ENCODE measurements around the gene ADCY2. TPM values are rescaled to one million over a fixed set of nuclear protein-coding genes. Genes with fewer than 3 reads are reported as not detected.

ADCY2 gene
- total RNA-seq, 2 experiments from 2014 or later = not detected

DNA sequence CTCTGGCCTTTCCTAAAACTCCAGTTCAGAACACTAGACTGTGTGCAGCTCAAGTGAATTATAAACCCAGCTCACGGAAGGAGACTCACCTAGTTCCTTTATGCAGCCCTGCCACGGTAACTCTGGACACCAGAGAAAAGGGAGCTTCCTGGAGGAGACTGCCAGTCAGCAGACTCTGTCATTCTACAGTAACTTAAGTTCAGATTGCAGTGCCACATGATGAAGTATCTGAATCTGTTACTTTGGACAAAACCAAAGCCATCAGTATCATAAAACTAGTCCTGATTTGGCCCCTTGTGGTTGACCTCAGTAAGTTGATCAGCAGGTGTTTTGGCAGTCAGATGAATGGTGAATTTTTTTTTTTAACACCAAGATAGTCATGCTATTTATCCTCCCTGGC lies 475.7 kb downstream of the ADCY2 start:
- peak overlapping the region; percentile 51 for H3K27ac Mint-ChIP-seq
- no peak for DNase-seq
- no peaks in the 10 kb centered on the region for H3K27me3 Mint-ChIP-seq
- no peaks in the 10 kb centered on the region for H3K9me3 Mint-ChIP-seq
- peaks cover 51% of the 10 kb centered on the region for H3K36me3 Mint-ChIP-seq (ENCODE audit: low read depth)
- ChIA-PET CTCF (interaction anchor here (1.4 to 2.2 kb wide), 3 partner anchors 10 to 14 kb away, joined by 6 to 10 read pairs (median 7); no protein-coding TSS in a partner anchor), POLR2A (no interaction called here)
- peaks cover 69% of the 10 kb centered on the region for H3K4me1 Mint-ChIP-seq
- peak overlapping the region; percentile 1 for H3K4me3 Mint-ChIP-seq

DNA sequence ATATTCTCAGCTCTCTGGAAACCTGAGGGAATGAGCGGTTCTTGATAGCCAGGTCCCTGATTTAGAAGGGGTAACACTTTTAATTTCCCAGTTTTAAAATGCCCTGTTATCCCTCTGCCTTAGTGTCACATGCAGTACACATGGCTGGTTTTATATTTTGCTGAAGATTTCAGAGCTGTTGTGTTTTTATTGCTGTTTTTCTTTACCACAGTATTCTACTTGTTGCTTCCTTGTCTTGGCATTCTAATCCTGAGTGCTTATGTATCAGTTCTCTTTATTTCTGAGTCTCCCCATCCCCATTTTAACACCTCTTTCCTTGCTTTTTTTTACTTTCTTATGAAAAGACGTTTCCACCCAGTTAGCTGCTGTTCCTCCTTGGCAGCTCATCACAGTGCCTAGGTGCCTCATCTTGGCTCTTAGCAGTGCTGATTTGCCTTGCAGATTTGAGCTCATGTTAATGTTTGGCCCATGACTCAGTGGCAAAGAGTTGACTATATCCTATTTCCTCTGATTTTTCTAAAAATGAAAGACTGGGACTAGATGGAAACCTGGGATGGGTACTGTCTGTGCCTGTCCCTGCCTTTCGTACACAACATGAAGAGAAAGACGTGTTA lies 476.7 kb downstream of the ADCY2 start:
- peak overlapping the region; percentile 42 for H3K4me3 Mint-ChIP-seq
- no peak for DNase-seq
- H3K27ac Mint-ChIP-seq = peak overlapping the region; percentile 81
- H3K4me1 Mint-ChIP-seq = peaks cover 62% of the 10 kb centered on the region
- peaks cover 49% of the 10 kb centered on the region for H3K36me3 Mint-ChIP-seq (ENCODE audit: low read depth)
- H3K27me3 Mint-ChIP-seq = no peaks in the 10 kb centered on the region
- H3K9me3 Mint-ChIP-seq = no peaks in the 10 kb centered on the region
- CTCF ChIA-PET = interaction anchor here (1.0 to 2.3 kb wide), 5 partner anchors 9 to 17 kb away, joined by 3 to 10 read pairs (median 6); no protein-coding TSS in a partner anchor
- POLR2A ChIA-PET = no interaction called here

- POLR2A ChIA-PET = no interaction called here
- CTCF ChIA-PET = interaction anchor here (0.6 to 2.3 kb wide), 6 partner anchors 8 to 25 kb away, joined by 3 to 10 read pairs (median 6); no protein-coding TSS in a partner anchor
- peak overlapping the region; percentile 42 for H3K4me3 Mint-ChIP-seq
- H3K4me1 Mint-ChIP-seq = peaks cover 64% of the 10 kb centered on the region
- H3K27ac Mint-ChIP-seq = peak overlapping the region; percentile 81
- DNase-seq = peak; percentile 41
- H3K9me3 Mint-ChIP-seq = no peaks in the 10 kb centered on the region
- H3K27me3 Mint-ChIP-seq = no peaks in the 10 kb centered on the region
- H3K36me3 Mint-ChIP-seq (ENCODE audit: low read depth) = peaks cover 54% of the 10 kb centered on the region
Observed at GRCh38 chr5:7873216-7873615, 477.3 kb downstream of the ADCY2 start.

DNA sequence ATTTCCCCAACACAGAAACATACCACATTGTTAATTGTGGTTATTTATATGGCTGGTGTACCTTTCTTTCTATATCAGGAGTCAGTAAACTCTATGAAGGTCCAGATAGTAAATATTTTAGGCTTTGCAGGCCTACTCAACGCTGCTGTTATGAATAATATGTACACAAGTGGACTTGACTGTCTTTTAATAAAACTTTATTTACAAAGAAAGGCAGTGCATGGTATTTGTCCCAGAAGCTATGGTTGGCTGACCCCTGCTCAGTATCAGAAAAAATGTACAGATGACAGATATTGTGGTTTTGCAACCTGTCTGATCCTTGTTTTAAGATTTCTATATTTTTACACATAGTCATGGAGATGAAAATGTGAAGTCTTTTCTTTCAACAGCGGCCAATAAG lies 478.7 kb downstream of the ADCY2 start:
- ChIA-PET CTCF (interaction anchor here (2.3 kb wide), 1 partner anchor 19 kb away, joined by 6 read pairs; no protein-coding TSS in a partner anchor), POLR2A (no interaction called here)
- Mint-ChIP-seq H3K4me1 (peaks cover 67% of the 10 kb centered on the region), H3K4me3 (no peak overlapping the region), H3K36me3 (ENCODE audit: low read depth) (peaks cover 62% of the 10 kb centered on the region), H3K27ac (no peak overlapping the region), H3K27me3 (no peaks in the 10 kb centered on the region), H3K9me3 (no peaks in the 10 kb centered on the region)
- no peak for DNase-seq

- Mint-ChIP-seq H3K4me1 (peaks cover 63% of the 10 kb centered on the region), H3K36me3 (ENCODE audit: low read depth) (peaks cover 62% of the 10 kb centered on the region), H3K4me3 (no peak overlapping the region), H3K27ac (no peak overlapping the region), H3K9me3 (no peaks in the 10 kb centered on the region), H3K27me3 (no peaks in the 10 kb centered on the region)
- ChIA-PET CTCF (no interaction called here), POLR2A (no interaction called here)
- DNase-seq = no peak
Observed at GRCh38 chr5:7875151-7875550, 479.2 kb downstream of the ADCY2 start.

- ChIA-PET POLR2A (interaction anchor here (0.6 kb wide), 1 partner anchor 42 kb away, joined by 3 read pairs; no protein-coding TSS in a partner anchor), CTCF (interaction anchor here (1.5 to 1.7 kb wide), 2 partner anchors 17 to 19 kb away, joined by 3 to 4 read pairs; no protein-coding TSS in a partner anchor)
- H3K4me1 Mint-ChIP-seq = peaks cover 50% of the 10 kb centered on the region
- no peaks in the 10 kb centered on the region for H3K9me3 Mint-ChIP-seq
- H3K4me3 Mint-ChIP-seq = no peak overlapping the region
- DNase-seq = no peak
- peaks cover 58% of the 10 kb centered on the region for H3K36me3 Mint-ChIP-seq (ENCODE audit: low read depth)
- no peaks in the 10 kb centered on the region for H3K27me3 Mint-ChIP-seq
- H3K27ac Mint-ChIP-seq = no peak overlapping the region
Observed at GRCh38 chr5:7876867-7877266, 480.9 kb downstream of the ADCY2 start.

DNA sequence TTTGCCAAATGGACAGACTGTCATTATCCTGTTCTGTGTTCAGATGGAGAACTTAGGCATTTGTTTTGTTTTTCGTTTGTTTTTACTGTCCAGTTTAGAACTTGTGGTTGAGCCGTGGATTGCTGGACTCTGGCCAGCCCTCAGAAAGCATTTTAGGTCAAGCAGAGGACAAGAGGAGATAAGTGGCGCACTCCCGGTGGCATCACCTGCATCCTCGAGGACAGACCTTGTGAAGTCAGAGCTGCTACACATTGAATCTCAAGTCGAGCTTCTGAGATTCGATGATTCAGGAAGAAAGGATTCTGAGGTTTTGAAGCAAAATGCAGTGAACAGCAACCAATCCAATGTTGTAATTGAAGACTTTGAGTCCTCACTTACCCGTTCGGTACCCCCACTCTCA lies 481.9 kb downstream of the ADCY2 start:
- Mint-ChIP-seq H3K27ac (no peak overlapping the region), H3K4me3 (no peak overlapping the region), H3K4me1 (peaks cover 42% of the 10 kb centered on the region), H3K9me3 (no peaks in the 10 kb centered on the region), H3K27me3 (no peaks in the 10 kb centered on the region), H3K36me3 (ENCODE audit: low read depth) (peaks cover 55% of the 10 kb centered on the region)
- CTCF ChIA-PET = no interaction called here
- DNase-seq = no peak
- POLR2A ChIA-PET = no interaction called here

DNA sequence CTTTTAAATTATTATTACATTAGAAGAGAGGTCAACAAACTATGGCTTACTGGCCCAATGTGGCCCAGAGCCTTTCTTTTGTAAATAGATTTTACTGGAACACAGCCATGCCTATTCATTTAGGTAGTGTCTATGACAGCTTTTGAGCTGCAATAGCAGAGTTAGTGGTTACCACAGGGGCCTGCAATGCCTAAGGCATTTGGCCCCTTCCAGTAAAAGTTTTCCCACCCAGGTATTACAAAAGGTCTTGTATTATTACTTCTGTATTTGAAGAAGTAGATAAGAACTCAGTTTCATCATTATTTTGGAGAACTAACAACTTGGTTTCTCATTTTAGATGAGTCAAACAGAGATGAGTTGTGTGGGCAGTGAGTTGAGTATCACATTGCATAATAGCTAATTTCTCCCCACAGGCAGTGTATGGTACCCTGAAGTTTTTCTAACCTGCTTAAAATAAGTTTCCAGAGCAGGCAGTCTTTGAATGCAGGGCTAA lies 482.5 kb downstream of the ADCY2 start:
- POLR2A ChIA-PET = no interaction called here
- Mint-ChIP-seq H3K9me3 (no peaks in the 10 kb centered on the region), H3K36me3 (ENCODE audit: low read depth) (peaks cover 58% of the 10 kb centered on the region), H3K27ac (no peak overlapping the region), H3K4me1 (peaks cover 36% of the 10 kb centered on the region), H3K4me3 (no peak overlapping the region), H3K27me3 (no peaks in the 10 kb centered on the region)
- CTCF ChIA-PET = interaction anchor here (1.3 kb wide), 1 partner anchor 11 kb away, joined by 4 read pairs; no protein-coding TSS in a partner anchor
- DNase-seq = no peak

Measured in activated CD4-positive, alpha-beta T cell treated with anti-CD3 and anti-CD28 coated beads, Interleukin-2, amount 10 ng/mL, durations not matched to agents 7 days and 5 days (primary cell).